SU-DHL-6 (cell line): ENCODE data around the gene SKP1.
"Not testable (repeated sequence)": the region's sequence is repeated elsewhere in the genome, so short reads cannot be mapped to it uniquely, and the experiment has no call there.

Source experiments
- CTCF ChIP-seq: fragments of 200-600 bp; sonication (generic); IDR thresholded peaks from one replicate; pipeline ENCODE4 v1.5.1; 2017; ENCODE audit warnings: antibody characterized with exemption, mild to moderate bottlenecking, low read length, moderate library complexity; ENCODE audit not compliant: insufficient read depth, poor library complexity, severe bottlenecking
- EZH2phosphoT487 ChIP-seq: fragments of 200-600 bp; sonication (generic), shearing (Covaris generic); conservative IDR thresholded peaks from 2 replicates; pipeline ENCODE4 v1.6.1; 2018; ENCODE audit warnings: mild to moderate bottlenecking, antibody characterized with exemption, low read length, moderate library complexity, mixed read lengths

- TF ChIP-seq CTCF, EZH2phosphoT487: not testable (repeated sequence)
Observed at GRCh38 chr5:134211263-134212031, 34.7 kb upstream of the SKP1 start.
